GM19395 (cell line): ENCODE data around the gene FNDC3B.

ENCODE experiments used
- ATAC-seq: cut with Tn5 transposase; IDR thresholded peaks from one replicate; pipeline ENCODE4 v1.9.1; 2021; ENCODE audit warnings: mild to moderate bottlenecking, moderate library complexity; ENCODE audit not compliant: unreplicated experiment

The FNDC3B gene

DNA sequence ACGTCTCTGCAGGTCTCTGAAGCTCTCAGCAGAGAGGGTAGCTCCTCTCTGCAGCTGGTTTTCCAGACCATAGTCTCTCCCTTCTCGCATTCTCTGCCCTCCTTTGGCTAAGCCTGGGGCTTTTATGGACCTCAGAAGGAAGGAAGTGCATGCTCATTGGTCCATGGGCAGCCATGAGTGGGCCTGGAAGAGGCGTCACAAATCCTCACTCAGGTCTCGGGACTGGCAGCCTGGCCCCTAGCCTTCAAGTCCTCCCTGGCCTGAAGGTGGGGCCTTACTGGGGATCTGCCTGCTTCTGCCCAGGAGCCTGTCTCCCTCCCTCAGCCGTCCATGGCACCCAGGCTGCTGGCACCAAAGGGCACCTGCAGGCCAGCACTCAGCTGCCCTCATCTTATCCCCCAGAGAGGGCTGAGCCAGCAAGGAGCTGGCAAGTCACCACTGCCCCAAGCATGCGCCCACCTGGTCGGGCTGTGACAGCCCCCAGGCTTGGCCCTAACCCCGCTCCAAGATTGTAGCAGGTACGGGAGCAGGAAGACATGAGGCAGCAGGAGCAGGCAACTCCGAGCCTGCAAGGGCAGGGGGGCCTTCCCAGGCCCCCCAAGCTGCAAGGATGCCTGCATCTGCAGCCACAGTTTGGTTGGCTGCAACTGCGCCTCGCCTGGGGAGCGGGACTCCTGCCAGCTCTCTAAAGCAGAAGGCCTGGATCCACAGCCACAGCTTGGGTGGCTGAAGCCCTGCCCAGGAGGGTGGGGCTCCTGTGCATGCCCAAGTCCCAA lies 371.5 kb downstream of the FNDC3B start:
- no peak for ATAC-seq

DNA sequence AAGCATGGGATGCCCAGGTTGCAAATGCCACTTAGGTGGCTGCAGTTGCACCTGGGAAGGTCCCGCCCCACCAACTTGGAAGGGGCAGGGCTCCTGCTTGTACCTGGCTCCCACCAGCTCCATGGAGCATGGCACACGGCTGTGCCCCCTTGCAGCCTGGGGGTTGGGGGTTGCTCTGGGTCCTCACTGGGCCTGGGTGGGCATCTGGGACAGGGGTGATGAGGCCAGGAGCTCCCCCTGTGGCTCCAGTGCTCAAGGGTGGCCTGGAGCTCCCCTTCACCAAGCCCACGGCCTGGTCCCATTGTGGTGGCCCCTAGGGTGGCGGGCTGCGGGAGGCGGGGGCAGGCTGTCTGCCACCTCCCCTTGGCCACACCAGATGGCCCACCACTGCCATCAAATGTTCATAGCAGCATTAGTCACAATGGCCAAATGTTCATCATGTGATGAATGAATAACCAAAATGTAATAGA lies 372.1 kb downstream of the FNDC3B start:
- ATAC-seq = no peak

DNA sequence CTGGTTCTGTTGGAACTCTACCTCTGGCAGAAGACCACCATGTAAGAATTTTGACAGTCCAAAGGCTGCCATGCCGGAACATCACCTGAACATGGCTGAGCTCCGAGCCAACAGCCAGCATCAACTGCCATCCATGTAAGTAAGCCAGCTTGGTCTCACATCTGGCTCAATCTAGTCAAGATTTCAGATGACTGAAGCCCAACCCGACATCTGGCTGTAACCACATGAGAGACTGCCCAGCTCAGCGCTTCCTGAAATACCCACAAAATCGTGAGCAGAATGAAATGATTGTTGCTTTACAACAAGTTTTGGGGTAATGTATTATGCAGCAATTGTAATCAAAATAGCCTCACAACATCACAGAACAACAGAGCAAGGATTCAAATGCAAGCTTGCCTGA lies 375.9 kb downstream of the FNDC3B start:
- no peak for ATAC-seq

DNA sequence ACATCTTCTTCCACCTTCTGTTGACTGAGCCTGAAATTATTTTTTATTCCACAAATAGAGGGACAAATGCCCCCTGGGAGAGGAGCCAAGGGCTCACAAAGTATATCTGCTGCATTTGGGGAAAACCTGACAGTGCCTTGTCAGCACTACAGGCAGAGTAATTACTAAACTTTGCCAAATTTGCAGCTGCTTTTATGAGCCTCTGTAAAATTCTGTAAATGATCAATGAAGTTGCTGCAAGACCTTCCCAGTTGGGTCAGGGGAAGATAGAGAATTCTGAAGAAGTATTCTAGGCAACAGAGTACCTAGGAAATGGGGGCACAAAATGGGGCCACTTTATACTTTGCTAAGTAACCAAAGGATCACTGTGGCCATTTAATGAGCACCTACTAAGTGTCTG lies 398.3 kb downstream of the FNDC3B start:
- ATAC-seq = no peak

DNA sequence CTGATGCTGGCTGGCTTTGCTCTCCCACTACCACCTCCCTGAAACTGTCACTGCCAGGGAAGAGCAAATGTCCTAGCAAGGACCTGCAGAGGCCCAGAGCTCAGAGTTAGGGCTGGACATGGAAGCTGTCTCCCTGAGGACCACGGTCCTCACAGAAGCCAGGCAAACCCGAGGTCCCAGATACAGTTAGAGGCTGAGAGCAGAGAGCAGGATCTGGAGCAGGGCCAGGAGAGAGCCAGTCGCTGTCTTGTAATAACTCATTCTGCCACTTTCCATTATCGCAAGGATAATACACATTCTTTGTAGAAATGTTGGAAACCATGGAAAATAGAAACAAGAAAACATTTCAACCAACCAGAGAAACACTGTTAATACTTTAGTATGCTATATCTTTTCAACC lies 398.8 kb downstream of the FNDC3B start:
- ATAC-seq = no peak

DNA sequence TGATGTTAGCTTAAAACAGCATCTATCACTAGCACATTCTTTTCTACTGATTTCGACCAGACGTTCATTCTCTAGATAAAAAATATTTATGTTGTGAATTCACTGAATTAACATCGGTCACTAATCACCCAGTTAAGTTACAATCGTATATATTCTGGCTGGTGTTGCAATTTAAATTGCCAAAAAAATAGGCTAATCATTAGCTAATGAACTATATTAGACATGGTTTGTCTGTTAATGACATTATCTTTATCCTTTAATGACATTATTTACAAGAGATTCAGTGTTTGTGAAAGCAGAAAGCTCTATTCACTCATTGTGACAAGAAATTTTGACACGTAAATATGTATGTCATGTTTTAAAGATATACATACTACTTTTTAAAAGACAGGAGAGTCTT lies 402.2 kb downstream of the FNDC3B start:
- no peak for ATAC-seq

DNA sequence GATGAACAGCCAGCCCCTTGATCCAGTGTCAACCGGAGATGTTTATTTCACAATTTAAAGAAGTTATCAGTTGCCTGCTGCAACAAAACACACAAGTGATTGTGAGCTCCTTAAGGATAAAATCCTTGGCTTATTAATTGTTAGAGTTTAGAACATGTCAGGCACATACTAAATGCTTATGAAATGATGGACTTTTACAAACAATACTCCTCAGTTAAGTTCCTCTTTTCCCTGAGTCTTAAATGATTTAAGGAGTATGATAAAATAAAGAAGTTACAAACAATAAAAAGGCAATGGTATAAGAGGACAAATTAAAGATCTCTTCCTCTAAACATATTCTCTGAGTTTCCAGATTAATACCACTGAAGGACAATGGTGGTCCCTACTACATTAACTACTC lies 403.2 kb downstream of the FNDC3B start:
- ATAC-seq = no peak

DNA sequence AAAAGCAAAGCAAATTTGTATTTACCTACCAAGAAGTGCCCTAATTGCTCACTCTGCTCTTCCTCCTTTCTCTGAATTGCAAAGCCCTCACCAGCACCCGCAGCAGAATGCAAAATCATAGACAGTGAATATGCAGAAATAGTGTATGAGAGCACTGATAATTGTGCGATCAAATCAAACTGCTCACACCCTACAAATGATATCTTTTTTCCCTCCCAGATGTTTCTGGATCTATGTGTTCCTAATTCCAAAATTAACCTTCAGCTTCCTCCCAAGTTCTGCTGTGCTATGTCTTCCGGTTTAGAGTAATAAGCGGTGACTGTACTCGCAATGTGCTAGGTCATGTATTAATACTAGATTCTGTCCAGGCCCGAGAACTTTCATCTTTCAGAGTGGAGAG lies 405.4 kb downstream of the FNDC3B start:
- no peak for ATAC-seq

DNA sequence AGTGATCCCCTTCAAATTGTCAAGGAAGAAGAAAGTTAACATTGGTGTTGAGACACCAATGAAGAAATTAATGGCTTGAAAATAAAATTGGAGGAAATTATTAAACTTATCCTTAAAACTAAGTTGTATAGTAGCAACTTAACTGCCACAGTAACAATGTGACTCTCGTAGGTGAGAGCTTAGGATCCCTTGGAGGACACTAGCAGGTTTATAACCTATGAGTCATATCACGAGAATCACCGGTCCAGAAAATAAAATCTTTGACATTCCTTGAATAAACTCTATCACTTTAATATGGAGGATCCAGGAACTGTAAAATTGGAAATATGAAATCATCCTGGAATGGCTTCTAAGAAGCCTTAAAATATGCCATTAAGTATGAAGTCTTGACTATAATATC lies 406.8 kb downstream of the FNDC3B start:
- no peak for ATAC-seq

DNA sequence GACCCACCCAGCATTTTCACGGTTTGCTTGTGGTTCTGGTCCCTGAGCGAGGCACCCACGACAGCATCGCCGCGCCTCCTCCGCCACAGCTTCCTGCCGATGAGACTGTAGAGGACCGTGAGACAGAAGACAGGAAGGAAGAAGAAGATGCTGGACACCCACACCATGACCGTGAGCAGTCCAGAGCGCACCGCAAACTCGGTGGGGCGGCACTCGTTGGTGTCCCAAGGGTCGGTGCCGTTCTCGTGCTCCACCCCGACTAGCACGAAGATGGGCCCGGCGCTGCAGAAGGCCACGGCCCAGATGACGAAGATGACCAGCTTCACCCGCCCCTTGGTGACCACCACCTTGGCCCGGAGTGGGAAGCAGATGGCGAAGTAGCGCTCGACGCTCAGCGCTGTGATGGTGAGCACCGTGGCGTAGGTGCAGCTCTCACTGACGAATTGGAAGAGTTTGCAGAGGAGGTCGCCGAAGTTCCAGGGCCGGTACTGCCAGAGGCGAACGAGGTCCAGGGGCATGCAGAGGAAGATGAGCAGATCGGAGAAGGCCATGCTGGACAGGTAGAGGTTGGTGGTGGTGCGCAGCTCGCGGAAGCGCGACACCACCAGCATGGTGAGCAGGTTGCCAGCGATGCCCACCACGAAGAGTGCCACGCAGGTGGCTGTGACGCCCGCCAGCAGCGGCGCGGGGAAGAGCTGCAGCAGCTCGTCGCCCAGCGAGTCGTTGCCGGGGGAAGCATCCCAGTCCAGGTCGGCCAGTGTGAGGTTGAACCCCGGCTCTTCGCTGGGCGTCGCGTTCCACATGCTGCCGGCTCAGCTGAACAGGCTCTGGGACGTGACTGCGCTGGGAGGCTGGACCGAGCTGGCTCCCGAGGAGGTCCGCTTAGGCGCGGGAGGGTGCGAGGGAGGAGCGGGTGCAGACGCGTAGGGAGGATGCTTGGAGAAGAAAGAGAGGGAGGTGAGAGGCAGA lies 408.5 kb downstream of the FNDC3B start, which contains the start of gene GHSR:
TSS of gene GHSR (minus strand) at position 846 of the 969 bp plus-strand sequence. CDS start at position 803, 43 bp downstream.
- no peak for ATAC-seq

DNA sequence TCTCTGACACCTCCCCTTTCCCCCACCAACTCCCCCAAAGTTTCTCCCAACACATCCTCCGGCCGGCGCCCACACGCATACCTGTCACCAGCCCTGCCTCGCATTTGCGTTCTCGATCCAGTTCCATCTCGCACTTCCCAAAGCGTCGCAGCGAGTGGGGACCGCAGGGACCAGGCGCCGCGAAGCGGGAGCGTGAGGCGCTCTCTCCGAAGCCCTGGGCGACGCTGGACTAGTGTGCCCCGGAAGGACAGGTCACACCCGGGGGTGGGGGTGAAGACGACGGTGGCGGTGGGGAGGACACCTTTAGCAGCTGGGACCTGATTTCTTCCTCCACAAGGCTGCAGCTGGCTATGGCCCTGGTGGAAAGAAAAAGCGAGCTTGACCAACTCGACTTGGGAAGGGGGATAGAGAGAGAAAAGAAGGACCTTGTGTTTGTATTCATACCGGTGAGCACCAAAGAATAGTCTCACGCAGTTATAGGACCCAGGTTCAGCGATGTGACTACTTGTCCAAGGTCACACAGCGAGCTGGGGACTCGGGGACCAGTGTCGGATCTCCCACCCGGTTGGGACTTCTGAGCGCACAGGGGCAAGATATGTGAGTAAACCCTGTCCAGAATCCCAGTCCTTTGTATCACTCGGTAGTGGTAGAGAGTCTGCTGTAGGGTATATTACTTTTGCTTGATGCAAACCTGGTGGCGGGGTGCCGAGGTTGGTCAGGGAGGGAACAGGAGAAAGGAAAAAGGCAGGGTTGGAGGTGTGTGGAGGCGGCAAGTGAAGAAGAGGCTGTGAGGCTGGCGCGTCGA lies 409.5 kb downstream of the FNDC3B start:
- ATAC-seq = no peak

DNA sequence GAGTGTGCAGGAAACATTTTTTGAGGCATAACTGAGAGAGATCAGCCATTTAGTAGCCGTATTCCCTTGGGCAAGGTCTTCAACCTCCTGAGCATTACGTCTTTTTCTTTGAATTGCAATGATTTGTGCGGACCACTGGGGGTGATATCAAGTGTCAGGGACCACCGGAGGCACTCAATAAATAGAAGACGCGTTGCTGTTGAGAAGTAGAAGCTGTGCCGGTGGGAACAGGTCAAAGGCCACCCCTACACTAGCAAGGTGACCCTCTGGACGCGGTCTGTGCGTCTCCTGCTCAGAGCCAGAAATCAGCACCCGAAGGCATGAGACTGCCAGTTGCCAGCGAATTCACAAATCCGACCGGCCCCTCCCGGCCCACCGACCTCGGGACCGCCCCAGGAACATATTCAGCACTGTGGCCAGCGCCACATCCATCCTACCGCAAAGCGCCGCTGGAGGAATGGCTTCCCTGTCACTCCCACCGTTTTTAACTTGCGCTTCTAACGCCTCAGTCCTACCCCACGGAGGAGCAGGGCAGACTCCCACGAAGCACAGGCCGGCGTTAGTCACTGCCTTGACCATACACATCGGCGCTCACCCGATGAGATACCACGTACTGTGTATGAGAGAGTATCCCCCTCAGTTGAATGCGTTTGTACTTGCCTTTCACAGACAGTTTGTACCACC lies 410.2 kb downstream of the FNDC3B start:
- ATAC-seq = no peak
